A673 (cell line): ENCODE results near the gene AOPEP.

Experiments
- EZH2 ChIP-seq: fragments of 200-600 bp; sonication (generic); IDR thresholded peaks from 2 replicates; pipeline ENCODE4 v1.6.1; 2017; ENCODE audit warnings: borderline replicate concordance, low read depth, mild to moderate bottlenecking, mixed read lengths, antibody characterized with exemption, low read length; ENCODE audit not compliant: poor library complexity, severe bottlenecking
- TF ChIP-seq, protein P1 (sequence below): fragments of 300-800, 200-600 bp; sonication (generic); conservative IDR thresholded peaks from 2 replicates; pipeline ENCODE4 v1.5.1; 2017; ENCODE audit warnings: low read depth, mild to moderate bottlenecking, antibody characterized with exemption, low read length, moderate library complexity, mixed read lengths

DNA sequence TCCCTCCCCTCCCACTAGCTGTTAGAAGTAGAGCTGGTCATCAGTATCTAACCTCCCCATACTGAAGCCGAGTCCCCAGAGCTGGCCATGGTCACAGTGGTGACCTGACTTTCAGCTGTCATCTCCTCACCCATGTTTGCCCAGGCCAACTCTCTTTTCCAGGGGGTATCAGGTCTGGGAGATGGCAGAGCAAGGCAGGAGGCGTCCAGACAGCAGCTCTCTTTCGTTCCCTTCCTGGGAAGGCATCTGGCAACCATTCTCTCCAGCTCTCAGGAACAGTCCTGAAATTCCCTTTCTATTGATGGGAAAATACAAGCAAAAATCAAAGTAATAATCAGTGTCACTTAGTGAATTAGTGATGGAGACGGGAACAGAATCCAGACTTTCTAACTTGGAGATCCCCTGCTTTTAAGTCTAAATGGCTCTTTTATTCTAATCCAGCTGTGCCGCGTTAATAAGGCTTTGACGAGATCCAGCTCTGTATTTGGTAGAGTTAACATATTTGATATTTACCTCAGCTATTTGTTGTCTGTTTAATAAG is 21.3 kb upstream of the AOPEP start:
- TF ChIP-seq, protein P1, sequence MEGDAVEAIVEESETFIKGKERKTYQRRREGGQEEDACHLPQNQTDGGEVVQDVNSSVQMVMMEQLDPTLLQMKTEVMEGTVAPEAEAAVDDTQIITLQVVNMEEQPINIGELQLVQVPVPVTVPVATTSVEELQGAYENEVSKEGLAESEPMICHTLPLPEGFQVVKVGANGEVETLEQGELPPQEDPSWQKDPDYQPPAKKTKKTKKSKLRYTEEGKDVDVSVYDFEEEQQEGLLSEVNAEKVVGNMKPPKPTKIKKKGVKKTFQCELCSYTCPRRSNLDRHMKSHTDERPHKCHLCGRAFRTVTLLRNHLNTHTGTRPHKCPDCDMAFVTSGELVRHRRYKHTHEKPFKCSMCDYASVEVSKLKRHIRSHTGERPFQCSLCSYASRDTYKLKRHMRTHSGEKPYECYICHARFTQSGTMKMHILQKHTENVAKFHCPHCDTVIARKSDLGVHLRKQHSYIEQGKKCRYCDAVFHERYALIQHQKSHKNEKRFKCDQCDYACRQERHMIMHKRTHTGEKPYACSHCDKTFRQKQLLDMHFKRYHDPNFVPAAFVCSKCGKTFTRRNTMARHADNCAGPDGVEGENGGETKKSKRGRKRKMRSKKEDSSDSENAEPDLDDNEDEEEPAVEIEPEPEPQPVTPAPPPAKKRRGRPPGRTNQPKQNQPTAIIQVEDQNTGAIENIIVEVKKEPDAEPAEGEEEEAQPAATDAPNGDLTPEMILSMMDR, result no peak
- TF ChIP-seq EZH2, result no peak
